PC-9 (cell line): ENCODE measurements around the gene PNMA6F. TPM values are rescaled to one million over a fixed set of nuclear protein-coding genes. Genes with fewer than 3 reads are reported as not detected.

ENCODE experiments used
- BruUV-seq: library from RNA; stranded (reverse); fragments of 400-500 nt; replicated peaks from 2 replicates; lab custom pipeline; 2021; lab: Mats Ljungman, UMichigan
- CTCF ChIA-PET: fragments of 300-600 bp; sonication (Branson Sonifier 250); formaldehyde crosslinking; loops from one replicate; lab custom pipeline; 2022; ENCODE audit warnings: antibody characterized with exemption; lab: Charles Lee
- POLR2A ChIA-PET: fragments of 300-600 bp; sonication (Branson Sonifier 250); formaldehyde crosslinking; loops from one replicate; lab custom pipeline; 2022; ENCODE audit warnings: antibody characterized with exemption; ENCODE audit not compliant: unreplicated experiment; lab: Charles Lee
- DNase-seq, 2 experiments: peaks; one replicate each; pipeline versions ENCODE4 v3.0.0 to v3.0.0-alpha.2; 2015 to 2022; ENCODE audit warnings: mixed read lengths in 1 of 2
- H2AFZ ChIP-seq: fragments of 200-600 bp; sonication (generic); 2 replicates; pipeline ENCODE4 v1.8.1; 2017; ENCODE audit warnings: antibody characterized with exemption
- H3F3A ChIP-seq: fragments of 200-600 bp; sonication (generic); 2 replicates; pipeline ENCODE4 v1.8.1; 2017; ENCODE audit warnings: antibody characterized with exemption, mild to moderate bottlenecking, low read depth; ENCODE audit not compliant: insufficient read depth
- H3K27ac ChIP-seq: fragments of 200-600 bp; sonication (generic); 2 replicates; pipeline ENCODE4 v1.6.1; 2016; ENCODE audit warnings: mixed run types
- H3K27me3 ChIP-seq: fragments of 200-600 bp; sonication (generic); 2 replicates; pipeline ENCODE4 v1.6.1; 2016; ENCODE audit warnings: low read depth, mixed run types; ENCODE audit not compliant: insufficient read depth
- H3K36me3 ChIP-seq: fragments of 200-600 bp; sonication (generic); 2 replicates; pipeline ENCODE4 v1.6.1; 2016; ENCODE audit warnings: low read depth, mixed run types
- H3K4me1 ChIP-seq: fragments of 200-600 bp; sonication (generic); replicated peaks from 2 replicates; pipeline ENCODE4 v1.6.1; 2016; ENCODE audit warnings: mixed run types; ENCODE audit not compliant: insufficient read depth
- H3K4me2 ChIP-seq: fragments of 200-600 bp; sonication (generic); 2 replicates; pipeline ENCODE4 v1.6.1; 2017; ENCODE audit warnings: mixed run types
- H3K4me3 ChIP-seq: fragments of 200-600 bp; sonication (generic); 2 replicates; pipeline ENCODE4 v1.6.1; 2016; ENCODE audit warnings: mixed run types
- H3K79me2 ChIP-seq: fragments of 200-600 bp; sonication (generic); 2 replicates; pipeline ENCODE4 v1.6.1; 2017; ENCODE audit warnings: low read depth, mixed run types
- H3K9me2 ChIP-seq: fragments of 200-600 bp; sonication (generic); 2 replicates; pipeline ENCODE4 v1.8.1; 2017; ENCODE audit warnings: mild to moderate bottlenecking; ENCODE audit not compliant: insufficient read depth
- H3K9me3 ChIP-seq: fragments of 200-600 bp; sonication (generic); 2 replicates; pipeline ENCODE4 v1.8.1; 2016; ENCODE audit warnings: low read depth; ENCODE audit not compliant: insufficient read depth
- H4K20me1 ChIP-seq: fragments of 200-600 bp; sonication (generic); 2 replicates; pipeline ENCODE4 v1.8.1; 2017; ENCODE audit not compliant: insufficient read depth
- EZH2 ChIP-seq: fragments of 200-600 bp; sonication (generic); IDR thresholded peaks from 2 replicates; pipeline ENCODE4 v1.8.0; 2017; ENCODE audit warnings: antibody characterized with exemption, low read depth
- intact Hi-C: fragments of 100-400 bp; cut with micrococcal nuclease; formaldehyde crosslinking; loops from one replicate; pipeline ENCODE4 v1.10.0; 2022; ENCODE audit not compliant: unreplicated experiment
- total RNA-seq: library from RNA; stranded (reverse); gene quantifications from 2 replicates; pipeline ENCODE4 v1.2.3, GENCODE V29; 2021
- TF ChIP-seq, protein P1 (sequence below): fragments of 200-600 bp; sonication (generic); conservative IDR thresholded peaks from 2 replicates; pipeline ENCODE4 v1.6.1; 2017; ENCODE audit warnings: mixed run types, antibody characterized with exemption, mild to moderate bottlenecking, moderate library complexity

PNMA6F gene
- total RNA-seq, 1 experiment from 2014 or later: not detected

DNA sequence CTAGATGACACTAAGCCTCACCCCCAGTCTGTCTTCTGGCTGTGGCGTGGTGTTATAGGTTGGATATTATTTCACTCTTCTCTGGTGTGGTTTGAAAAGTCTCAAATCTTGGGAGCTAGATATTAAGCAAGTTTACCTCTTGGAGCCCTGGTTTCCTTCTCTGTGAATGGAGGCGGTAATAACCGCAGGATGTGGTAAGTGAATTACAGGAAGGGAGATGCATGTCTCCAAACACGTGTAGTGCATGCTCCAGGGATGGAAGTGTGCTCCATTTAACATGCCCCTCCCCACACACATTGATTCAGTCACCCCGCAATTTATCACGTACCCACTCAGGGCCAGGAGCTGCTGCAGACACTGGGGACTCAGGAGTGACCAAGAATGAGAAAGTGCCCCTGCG lies 17.3 kb upstream of the PNMA6F start:
- no peak for TF ChIP-seq EZH2
- TF ChIP-seq, protein P1, sequence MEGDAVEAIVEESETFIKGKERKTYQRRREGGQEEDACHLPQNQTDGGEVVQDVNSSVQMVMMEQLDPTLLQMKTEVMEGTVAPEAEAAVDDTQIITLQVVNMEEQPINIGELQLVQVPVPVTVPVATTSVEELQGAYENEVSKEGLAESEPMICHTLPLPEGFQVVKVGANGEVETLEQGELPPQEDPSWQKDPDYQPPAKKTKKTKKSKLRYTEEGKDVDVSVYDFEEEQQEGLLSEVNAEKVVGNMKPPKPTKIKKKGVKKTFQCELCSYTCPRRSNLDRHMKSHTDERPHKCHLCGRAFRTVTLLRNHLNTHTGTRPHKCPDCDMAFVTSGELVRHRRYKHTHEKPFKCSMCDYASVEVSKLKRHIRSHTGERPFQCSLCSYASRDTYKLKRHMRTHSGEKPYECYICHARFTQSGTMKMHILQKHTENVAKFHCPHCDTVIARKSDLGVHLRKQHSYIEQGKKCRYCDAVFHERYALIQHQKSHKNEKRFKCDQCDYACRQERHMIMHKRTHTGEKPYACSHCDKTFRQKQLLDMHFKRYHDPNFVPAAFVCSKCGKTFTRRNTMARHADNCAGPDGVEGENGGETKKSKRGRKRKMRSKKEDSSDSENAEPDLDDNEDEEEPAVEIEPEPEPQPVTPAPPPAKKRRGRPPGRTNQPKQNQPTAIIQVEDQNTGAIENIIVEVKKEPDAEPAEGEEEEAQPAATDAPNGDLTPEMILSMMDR: no peak
- POLR2A ChIA-PET: no interaction called here
- Histone ChIP-seq H3K9me3 (no peaks in the 10 kb centered on the region), H3K27ac (no peak overlapping the region), H3K27me3 (no peaks in the 10 kb centered on the region), H3K36me3 (no peaks in the 10 kb centered on the region), H2AFZ (no peak overlapping the region), H3K4me3 (no peak overlapping the region), H3K79me2 (no peaks in the 10 kb centered on the region), H4K20me1 (no peaks in the 10 kb centered on the region), H3K9me2 (no peaks in the 10 kb centered on the region), H3K4me1 (no peaks in the 10 kb centered on the region), H3F3A (no peaks in the 10 kb centered on the region), H3K4me2 (no peak overlapping the region)
- BruUV-seq: no TSS peak
- CTCF ChIA-PET: no interaction called here
- DNase-seq: no peak
- intact Hi-C loops: no loop called here

DNA sequence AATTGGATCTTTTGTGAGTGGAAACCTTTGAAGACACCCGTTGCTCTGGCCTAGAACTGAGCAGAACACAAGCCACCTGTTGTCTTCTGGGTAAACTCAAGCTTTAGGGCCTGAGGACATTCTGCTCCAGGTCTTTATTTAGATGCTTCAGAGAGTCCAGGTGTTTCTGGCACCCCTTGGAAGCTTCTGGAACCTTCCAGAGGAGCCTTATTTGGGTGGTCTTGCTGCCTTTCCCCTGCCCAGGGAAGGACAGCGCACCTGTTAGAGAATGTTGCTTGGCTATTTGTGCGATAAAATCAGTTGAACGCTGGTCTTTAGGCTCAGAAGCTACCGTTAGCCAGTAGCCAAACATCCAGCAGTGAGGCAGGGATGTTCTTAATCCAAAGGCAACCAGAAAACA lies 15.4 kb upstream of the PNMA6F start:
- POLR2A ChIA-PET: no interaction called here

DNA sequence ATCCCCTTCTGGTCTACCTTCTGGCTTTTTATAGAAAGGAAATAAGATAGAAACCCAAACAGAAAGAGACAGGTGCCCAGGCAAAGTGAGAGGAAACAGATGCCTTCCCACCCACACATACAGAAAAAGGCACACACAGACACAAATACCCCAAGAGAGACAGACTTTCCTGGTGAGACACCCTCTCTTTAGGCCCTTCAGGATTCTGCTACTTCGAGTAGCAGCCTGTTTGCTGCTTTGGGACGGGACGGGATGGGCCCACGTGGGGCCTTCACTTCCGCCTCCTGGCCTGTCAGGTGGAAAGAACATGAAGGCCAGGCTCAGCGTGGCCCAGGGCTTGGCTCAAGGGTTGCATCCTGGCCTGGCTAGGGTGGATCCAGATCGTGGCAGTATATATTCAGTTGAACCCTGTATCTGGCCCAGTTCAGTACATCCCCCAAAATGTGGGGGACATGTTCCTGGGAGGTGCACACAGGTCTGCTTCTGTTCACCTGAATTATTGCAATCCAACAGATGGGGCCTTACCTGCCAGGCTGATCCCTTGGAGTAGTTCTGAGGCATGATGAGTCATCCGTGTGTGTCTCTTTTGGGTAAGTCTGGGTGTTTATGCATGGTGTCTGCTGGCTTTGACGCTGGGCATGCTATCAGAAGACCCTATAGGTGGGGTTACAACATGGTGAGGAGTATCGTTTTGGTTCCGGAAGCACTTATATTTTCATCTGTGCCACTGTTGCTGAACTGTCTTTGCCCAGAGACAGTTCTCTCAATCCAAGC lies 14.7 kb upstream of the PNMA6F start:
- POLR2A ChIA-PET: no interaction called here
- Histone ChIP-seq H3K4me1 (no peaks in the 10 kb centered on the region), H3K9me2 (no peaks in the 10 kb centered on the region), H3F3A (no peaks in the 10 kb centered on the region), H3K36me3 (no peaks in the 10 kb centered on the region), H3K4me3 (no peak overlapping the region), H3K27ac (no peak overlapping the region), H3K27me3 (no peaks in the 10 kb centered on the region), H3K4me2 (no peak overlapping the region), H2AFZ (no peak overlapping the region), H3K9me3 (no peaks in the 10 kb centered on the region), H4K20me1 (no peaks in the 10 kb centered on the region), H3K79me2 (no peaks in the 10 kb centered on the region)
- intact Hi-C loops: no loop called here
- CTCF ChIA-PET: interaction anchor here (0.5 kb wide), 1 partner anchor 343 kb away, joined by 10 read pairs; no protein-coding TSS in a partner anchor
- TF ChIP-seq, protein P1: no peak
- no peak for TF ChIP-seq EZH2
- no TSS peak for BruUV-seq
- DNase-seq: no peak

More for the DNA sequence above, 15.4 kb upstream of the PNMA6F start:
- Histone ChIP-seq H3K27ac (no peak overlapping the region), H2AFZ (no peak overlapping the region), H3K9me2 (no peaks in the 10 kb centered on the region), H3K36me3 (no peaks in the 10 kb centered on the region), H3K4me1 (no peaks in the 10 kb centered on the region), H3K4me2 (no peak overlapping the region), H3K79me2 (no peaks in the 10 kb centered on the region), H4K20me1 (no peaks in the 10 kb centered on the region), H3F3A (no peaks in the 10 kb centered on the region), H3K27me3 (no peaks in the 10 kb centered on the region), H3K4me3 (no peak overlapping the region), H3K9me3 (no peaks in the 10 kb centered on the region)
- TF ChIP-seq, protein P1: no peak
- TF ChIP-seq EZH2: no peak
- no TSS peak for BruUV-seq
- DNase-seq: no peak
- intact Hi-C loops: no loop called here
- CTCF ChIA-PET: no interaction called here
